Measurements from ENCODE around the gene STAT1. TPM values are rescaled to one million over a fixed set of nuclear protein-coding genes. Genes with fewer than 3 reads are reported as not detected.

STAT1 gene
- polyA plus RNA-seq, 1 experiment = 130 TPM

GRCh38 chr2:190922376-190922775 is 91.6 kb downstream of the STAT1 start:
- Histone ChIP-seq H3K27me3 (ENCODE audit: control insufficient read depth, insufficient read depth, low read length) (no peaks in the 10 kb centered on the region), H3K4me3 (ENCODE audit: low read depth, low read length) (no peak overlapping the region), H3K27ac (ENCODE audit: low read depth, low read length) (no peak overlapping the region), H3K9me3 (ENCODE audit: control insufficient read depth, insufficient read depth, low read length) (no peaks in the 10 kb centered on the region)
- TF ChIP-seq CTCF (IDR thresholded peaks at IDR 0.05; ENCODE audit: low read depth, low read length) = no peak
- no peak for DNase-seq (ENCODE audit: low read depth, low spot score)
- POLR2A ChIA-PET = no interaction called here
- CTCF ChIA-PET = no interaction called here

DNA sequence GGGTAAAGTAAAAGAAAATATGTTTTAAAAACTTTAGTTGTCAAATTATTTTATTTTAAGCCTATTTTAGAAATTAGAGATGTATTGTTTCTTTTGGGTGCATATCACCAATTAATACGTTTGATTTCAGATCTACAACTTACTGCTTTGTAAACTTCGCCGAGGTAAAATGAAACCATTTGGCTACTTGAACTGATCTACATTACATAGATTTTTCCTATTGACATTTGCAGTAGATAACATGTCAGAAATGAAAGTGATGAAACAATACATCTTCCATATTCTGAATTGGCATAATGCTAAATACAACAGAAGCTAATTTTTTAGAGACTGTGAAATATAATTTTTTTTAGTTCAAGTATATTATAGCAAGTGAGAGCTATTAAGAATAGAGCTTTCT is 93.9 kb downstream of the STAT1 start:
- Histone ChIP-seq H3K9me3 (ENCODE audit: control insufficient read depth, insufficient read depth, low read length) (no peaks in the 10 kb centered on the region), H3K27ac (ENCODE audit: low read depth, low read length) (no peak overlapping the region), H3K4me3 (ENCODE audit: low read depth, low read length) (no peak overlapping the region), H3K27me3 (ENCODE audit: control insufficient read depth, insufficient read depth, low read length) (no peaks in the 10 kb centered on the region)
- CTCF ChIA-PET = no interaction called here
- no peak for DNase-seq (ENCODE audit: low read depth, low spot score)
- POLR2A ChIA-PET = no interaction called here
- no peak for TF ChIP-seq CTCF (IDR thresholded peaks at IDR 0.05; ENCODE audit: low read depth, low read length)

Other genes with a start within 250 kb of the STAT1 start
- 144 and 206 TPM in 2 replicates for gene GLS, start 133.3 kb downstream of the STAT1 start, polyA plus RNA-seq (2011; rRNA removed)
- gene STAT4, start 136.8 kb upstream of the STAT1 start, polyA plus RNA-seq (2011; rRNA removed) = 0.88 and 1.3 TPM in 2 replicates
- 110 and 149 TPM in 2 replicates for gene MYO1B, start 231.2 kb upstream of the STAT1 start, polyA plus RNA-seq (2011; rRNA removed)